Nucleus accumbens (tissue), 56 donors: Measurements from ENCODE around the gene STIP1.

Experiments
- DNase-seq, 56 donors: peaks; one replicate each; lab custom pipeline; 2025; lab: John Stamatoyannopoulos, UW

STIP1 gene

DNA sequence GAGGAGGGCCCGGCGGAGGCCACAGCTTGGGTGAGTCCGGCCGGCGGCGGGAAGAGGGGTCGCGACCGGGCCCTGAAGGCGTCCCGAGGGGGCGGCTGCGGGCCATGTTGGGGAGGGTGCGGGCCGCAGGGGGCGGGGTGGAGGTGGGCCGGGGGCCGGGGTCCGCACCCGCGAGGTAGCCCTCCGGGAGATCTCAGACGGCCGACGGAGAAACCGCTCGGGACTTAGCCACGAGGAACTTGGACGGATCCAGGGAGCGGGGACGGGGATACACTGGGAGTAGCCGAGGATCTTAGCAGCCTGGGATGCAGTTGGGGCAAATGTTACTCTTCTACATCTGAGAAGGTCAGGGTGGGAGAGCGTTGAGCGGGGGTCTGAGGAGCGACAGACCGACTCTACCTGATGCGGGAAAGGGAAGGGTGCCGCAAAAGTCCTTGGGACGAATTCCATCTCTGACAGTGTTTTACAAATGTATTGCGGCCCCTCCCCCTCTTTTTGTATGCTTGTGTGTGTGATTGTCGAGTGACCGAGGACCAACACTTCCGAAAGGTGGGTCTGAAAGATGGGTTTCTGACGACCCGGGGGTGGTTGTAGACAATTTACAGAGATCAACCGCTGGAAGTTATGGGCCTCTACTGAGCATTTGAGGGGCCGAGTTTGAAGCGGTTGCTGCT, 658 bp downstream of the STIP1 start:
- DNase-seq: peak in 14 of 56 donors; percentile 29 to 66 (median 46)

DNA sequence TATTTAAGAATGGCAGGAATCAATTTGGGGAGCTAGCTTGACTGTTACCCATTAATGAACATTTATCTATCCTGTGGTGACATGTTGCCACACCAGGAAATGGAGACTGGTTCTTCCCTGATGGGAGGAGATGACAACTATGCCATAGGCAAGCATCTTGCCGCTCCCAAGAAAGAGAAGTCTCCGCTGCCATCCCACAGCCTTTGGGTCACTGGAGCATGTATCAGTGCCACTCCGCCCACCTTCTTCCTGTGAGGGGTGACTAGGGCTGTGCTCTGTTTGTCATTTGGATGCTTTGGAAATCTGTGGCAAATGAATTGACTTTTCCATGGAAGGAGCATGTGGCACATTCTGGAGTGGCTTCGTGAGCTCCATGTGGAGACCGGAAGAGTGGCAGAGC, 6.5 kb downstream of the STIP1 start:
- no peak for DNase-seq

GRCh38 chr11:64196626-64197025, 10.7 kb downstream of the STIP1 start:
- DNase-seq: peak in 2 of 56 donors; percentile 19

- DNase-seq: no peak
These were observed 12.5 kb downstream of the STIP1 start for GRCh38 chr11:64198511-64198910.

- DNase-seq: no peak
These were observed 15.6 kb downstream of the STIP1 start for GRCh38 chr11:64201543-64201942.

GRCh38 chr11:64202992-64203391, 17.0 kb downstream of the STIP1 start:
- no peak for DNase-seq

DNA sequence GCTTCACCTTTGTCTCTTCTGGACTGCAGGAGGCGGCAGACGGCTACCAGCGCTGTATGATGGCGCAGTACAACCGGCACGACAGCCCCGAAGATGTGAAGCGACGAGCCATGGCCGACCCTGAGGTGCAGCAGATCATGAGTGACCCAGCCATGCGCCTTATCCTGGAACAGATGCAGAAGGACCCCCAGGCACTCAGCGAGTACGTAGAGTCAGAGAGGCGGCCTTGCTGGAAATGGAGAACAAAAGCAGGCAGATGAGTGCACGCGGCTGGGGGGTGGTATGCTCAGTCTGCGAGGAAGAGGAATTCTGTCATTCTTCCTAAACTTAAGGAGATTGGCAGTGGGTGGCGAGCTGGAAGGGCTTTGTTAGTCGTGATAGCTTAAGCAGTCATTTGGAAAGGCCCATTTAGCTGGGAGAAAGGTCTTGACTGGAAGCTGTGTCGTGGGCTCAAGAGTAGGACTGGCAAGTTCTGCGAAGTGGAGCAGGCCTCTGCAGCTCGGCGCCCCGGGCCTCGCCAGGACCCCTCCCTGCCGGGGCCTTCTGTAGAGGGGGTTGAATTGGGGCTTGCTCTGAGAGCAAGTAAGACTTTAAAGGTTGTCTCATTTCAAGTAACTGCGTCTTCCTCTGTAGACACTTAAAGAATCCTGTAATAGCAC, 17.6 kb downstream of the STIP1 start:
- no peak for DNase-seq

- no peak for DNase-seq
These were observed 18.1 kb downstream of the STIP1 start for GRCh38 chr11:64204080-64204440.

DNA sequence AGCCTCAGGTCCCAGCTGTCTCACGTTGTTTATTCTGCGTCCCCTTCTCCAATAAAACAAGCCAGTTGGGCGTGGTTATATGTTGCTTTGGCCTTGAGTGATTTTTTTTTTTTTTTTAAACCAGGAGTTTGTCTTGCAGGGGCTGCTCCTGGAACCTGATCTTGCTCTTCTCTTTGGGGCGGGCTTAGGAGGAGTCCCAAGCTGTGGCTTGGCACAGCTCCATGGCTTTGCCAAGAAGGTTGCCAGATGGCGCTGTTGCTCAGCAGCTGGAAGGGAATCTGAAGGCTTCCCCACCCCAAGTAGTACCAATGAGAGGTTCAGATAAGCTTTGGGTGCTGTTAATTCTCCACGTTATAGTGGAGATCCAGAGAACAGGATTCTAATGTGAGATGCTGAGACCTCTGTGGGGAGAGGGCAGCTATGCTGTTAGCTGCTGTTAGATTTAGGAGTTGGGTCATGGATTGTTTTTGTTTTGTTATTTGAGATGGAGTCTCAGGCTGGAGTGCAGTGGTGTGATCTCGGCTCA, 18.6 kb downstream of the STIP1 start:
- peak in 53 of 56 donors; percentile 10 to 91 (median 61) for DNase-seq

DNA sequence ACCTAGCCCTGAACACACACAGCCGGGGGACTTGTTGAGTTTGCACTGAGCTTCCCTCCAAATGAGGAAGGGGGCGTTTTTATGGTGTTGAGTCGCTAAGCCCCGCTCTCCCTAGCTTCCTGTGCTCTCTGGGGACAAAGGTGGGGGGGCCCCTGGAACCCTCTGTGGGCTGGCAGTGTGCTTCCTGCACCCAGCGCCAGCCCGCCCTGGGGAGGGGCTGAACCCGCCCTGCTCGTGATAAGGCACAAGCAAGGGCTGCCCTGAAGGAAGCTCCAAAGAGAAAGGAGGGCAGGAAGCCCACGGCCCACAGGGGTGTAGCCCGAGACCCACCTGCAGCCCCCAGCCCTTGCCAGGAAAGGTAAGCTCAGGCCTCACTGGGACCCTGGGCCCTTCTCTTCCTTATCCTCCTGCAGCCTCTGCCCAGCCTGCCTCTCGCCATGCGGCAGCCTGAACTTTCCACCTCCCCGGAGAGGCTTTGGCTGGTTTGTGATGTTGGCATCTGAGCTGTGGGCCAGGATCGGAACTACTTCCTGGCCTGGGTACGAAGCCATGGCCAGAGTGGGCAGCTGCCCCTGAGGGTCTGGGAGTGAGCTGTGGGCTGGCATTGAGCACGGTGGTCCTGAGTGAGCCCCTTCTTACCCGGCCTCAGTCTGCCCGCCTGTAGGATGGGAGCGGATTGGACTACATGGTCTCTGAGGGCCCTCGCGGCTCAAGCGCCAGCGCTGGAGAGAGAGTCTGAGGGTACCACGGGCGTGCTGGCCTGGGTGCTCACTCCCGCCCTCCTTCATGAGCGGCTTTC, 20.7 kb downstream of the STIP1 start, which contains the start of gene FERMT3:
FERMT3 (plus strand) TSS at position 265 of the 799 bp plus-strand sequence. CDS start 644 bp downstream, outside the sequence.
- DNase-seq: peak in 5 of 56 donors; percentile 14 to 41 (median 27)

DNA sequence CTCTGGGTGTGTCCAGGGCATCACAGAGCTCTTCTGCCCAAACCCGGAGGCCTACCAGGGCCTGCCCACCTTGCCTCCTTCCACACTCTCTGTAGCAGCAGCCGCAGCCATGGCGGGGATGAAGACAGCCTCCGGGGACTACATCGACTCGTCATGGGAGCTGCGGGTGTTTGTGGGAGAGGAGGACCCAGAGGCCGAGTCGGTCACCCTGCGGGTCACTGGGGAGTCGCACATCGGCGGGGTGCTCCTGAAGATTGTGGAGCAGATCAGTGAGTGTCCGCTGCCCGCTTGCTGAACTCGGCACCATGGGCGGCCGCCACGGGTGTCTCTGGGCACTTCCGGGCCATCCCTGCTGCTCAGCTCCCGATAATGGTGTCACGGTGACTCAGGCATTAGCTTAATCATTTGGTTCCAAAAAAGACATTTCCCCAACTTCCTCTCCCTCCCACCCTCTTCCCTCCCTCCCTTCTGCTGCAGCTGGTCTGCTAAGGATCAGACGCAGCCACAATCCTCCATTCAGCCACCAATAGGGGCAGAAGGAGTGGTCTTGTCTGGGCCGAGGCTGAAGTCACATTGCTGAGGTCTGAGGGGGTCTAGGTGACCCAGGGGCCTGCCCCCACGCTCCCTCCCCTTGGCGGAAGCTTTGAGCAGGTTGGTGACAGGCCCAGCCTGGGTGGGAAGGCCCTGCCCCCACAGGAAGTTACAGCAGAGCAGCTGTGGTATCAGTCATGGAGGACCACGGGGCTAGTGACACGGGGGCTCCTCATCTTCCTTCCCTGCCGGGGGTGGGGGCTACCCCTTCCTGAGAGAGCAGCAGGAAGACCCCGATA, 21.5 kb downstream of the STIP1 start:
- DNase-seq: peak in 24 of 56 donors; percentile 15 to 82 (median 39)

DNA sequence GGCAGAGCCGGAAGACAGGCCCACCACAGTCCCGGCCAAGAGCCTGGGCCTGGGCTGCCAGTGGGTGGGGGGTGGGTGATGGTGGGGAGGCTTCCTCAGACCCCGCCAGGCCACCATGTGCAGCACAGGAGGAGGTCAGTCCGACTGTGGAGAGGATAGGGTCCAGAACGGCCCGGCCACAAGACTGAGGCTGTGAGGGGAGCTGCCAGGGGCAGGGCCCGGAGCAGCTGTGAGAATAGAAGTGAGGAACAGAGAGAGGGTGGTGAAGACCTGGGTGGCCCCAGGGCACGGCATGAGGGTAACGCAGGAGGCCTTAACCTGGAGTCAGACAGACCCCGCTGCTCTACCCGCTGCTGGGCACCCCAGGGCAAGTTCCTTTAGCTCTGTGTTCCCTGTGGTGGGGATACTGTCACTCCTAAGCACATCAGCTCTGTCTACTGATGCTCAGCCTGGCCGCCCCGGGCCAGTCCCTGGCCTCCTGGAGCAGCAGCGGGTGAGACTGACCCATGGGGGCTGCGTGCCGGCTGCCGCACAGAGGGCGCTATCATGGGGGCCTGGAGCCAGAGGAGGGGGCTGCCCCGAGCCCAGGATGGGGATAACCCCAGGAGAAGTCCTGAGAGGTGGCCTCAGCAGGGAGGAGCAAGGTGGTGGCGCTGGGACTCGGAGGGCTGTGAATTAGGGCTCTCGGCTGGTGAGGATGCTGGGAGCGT, 22.3 kb downstream of the STIP1 start:
- no peak for DNase-seq

DNA sequence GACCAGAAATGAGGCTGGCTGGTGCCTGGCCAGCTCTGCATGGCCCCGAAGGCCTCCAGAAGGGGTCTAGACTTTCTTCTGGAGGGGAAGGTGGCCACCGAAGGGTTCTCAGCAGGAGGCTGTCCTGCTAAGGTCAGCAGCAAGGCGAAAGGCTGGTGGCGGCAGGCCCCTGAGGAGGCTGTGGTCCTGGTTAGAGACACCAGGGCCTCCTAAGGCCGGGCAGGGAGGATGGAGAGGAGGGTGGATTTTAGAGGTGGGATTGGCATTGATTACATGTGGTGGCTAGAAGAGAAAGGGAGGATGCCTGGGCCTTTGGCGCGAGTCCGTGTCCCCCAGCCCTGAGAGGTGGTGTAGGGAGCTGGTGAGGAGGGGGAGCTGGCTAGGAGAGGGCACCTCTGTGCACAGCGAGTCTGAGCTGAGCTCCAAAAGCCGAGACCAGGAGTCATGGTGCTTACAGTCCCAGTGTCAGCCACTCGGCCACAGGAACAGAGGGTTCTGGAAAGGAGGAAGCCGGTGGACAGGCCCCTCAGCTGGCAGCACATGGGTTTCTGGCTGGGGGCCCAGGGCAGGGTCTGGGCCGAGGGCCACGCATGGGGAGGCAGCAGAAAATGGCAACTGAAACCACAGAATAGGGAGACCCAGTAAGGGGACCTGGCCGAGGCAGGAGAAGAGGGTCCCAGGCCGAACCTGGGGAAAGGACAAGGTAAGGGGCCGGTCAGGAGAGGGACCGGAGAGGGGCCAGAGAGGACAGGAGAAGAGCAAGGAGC, 23.0 kb downstream of the STIP1 start:
- DNase-seq: peak in 3 of 56 donors; percentile 18 to 42 (median 32)

DNA sequence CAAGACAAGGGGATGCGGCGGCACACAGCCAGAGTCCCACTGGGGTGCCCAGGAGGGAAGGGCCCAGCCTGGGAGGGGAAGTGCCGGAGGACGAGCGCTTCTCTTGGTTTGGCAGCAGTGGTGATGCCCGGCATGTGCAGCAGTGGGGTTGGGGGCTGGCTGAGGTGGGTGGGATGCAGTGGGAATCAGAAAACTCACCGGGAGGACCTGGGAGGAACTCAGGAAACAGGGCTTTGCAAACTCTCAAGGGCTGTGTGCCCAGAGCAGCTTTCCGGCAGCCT, 23.5 kb downstream of the STIP1 start:
- no peak for DNase-seq

DNA sequence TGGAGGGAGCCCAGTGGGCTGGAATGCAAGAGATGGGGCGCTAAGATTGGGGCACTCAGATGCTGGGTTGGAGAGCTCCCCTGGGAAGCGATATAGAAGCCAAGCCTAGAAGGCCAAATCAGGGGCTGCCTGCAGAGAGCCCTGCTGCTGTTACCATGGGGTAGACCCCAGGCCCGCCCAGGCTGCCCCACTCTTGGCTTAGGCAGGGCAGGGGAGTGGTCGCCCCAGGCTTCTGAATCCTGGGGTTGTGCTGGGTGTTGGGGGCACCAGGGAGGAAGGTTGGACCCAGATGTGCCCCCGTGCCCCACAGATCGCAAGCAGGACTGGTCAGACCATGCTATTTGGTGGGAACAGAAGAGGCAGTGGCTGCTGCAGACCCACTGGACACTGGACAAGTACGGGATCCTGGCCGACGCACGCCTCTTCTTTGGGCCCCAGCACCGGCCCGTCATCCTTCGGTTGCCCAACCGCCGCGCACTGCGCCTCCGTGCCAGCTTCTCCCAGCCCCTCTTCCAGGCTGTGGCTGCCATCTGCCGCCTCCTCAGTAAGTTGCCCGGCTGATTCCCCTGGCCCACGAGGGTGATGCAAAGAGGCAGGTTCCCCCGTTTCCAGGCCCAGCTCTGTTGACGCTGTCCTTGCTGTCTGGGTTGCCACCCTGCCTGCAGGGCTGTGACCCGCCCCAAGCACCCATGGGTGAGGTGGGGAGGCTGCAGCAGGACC, 24.5 kb downstream of the STIP1 start:
- DNase-seq: no peak

DNA sequence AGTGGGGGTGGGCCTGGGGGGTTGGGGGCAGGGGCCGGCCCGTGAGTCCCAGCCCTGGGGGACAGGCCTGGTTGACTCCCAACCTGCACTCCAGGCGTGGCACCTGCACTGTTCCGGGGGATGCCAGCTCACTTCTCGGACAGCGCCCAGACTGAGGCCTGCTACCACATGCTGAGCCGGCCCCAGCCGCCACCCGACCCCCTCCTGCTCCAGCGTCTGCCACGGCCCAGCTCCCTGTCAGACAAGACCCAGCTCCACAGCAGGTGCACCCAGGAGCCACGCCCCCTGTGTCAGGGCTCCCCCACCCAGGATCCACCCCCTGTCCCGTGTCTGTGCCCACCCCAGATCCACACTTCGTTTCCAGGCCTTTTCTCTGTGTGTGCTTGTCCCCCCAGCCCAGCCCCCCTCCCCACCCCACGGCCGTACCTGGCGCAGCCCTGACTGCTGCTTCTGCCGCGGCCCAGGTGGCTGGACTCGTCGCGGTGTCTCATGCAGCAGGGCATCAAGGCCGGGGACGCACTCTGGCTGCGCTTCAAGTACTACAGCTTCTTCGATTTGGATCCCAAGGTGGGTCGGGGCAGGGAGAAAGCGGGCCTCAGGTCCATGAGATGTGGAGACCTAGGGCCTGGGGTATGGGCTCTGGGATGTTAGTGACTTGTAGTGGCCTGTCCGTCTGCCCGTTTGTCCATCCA, 25.4 kb downstream of the STIP1 start:
- DNase-seq: no peak

GRCh38 chr11:64216879-64217278, 30.9 kb downstream of the STIP1 start:
- DNase-seq: no peak
